Mucosa of rectum (tissue), 2 donors: ENCODE results near the gene FAM8A1.
"Not testable (repeated sequence)": the region's sequence is repeated elsewhere in the genome, so short reads cannot be mapped to it uniquely, and the experiment has no call there.

Experiments used
- H3K27ac ChIP-seq, 2 donors: one replicate each; pipeline ENCODE4 v1.7.0; 2013; ENCODE audit warnings: inconsistent platforms in 2 of 2, low read depth in 2 of 2, low read length in 2 of 2
- H3K27me3 ChIP-seq, 2 donors: one replicate each; pipeline ENCODE4 v1.7.0; 2013; ENCODE audit warnings: low read length in 2 of 2; ENCODE audit not compliant: control insufficient read depth in 2 of 2, insufficient read depth in 2 of 2
- H3K36me3 ChIP-seq, 2 donors: one replicate each; pipeline ENCODE4 v1.7.0; 2013; ENCODE audit warnings: low read length in 2 of 2; ENCODE audit not compliant: control insufficient read depth in 2 of 2, insufficient read depth in 2 of 2
- H3K4me1 ChIP-seq, 2 donors: one replicate each; pipeline ENCODE4 v1.7.0; 2013; ENCODE audit warnings: low read length in 2 of 2, mild to moderate bottlenecking in 1 of 2; ENCODE audit not compliant: control insufficient read depth in 2 of 2, insufficient read depth in 2 of 2
- H3K4me3 ChIP-seq, 2 donors: one replicate each; pipeline ENCODE4 v1.7.0; 2013; ENCODE audit warnings: low read length in 2 of 2
- H3K9ac ChIP-seq, 2 donors: one replicate each; pipeline ENCODE4 v1.7.0; 2013; ENCODE audit warnings: low read length in 2 of 2, low read depth in 1 of 2, mild to moderate bottlenecking in 1 of 2
- H3K9me3 ChIP-seq, 2 donors: one replicate each; pipeline ENCODE4 v1.7.0; 2013; ENCODE audit warnings: low read length in 2 of 2; ENCODE audit not compliant: control insufficient read depth in 2 of 2
- donor health status: healthy.
- donor health status: Normal muscosa, but diverticular disease.

FAM8A1 gene

DNA sequence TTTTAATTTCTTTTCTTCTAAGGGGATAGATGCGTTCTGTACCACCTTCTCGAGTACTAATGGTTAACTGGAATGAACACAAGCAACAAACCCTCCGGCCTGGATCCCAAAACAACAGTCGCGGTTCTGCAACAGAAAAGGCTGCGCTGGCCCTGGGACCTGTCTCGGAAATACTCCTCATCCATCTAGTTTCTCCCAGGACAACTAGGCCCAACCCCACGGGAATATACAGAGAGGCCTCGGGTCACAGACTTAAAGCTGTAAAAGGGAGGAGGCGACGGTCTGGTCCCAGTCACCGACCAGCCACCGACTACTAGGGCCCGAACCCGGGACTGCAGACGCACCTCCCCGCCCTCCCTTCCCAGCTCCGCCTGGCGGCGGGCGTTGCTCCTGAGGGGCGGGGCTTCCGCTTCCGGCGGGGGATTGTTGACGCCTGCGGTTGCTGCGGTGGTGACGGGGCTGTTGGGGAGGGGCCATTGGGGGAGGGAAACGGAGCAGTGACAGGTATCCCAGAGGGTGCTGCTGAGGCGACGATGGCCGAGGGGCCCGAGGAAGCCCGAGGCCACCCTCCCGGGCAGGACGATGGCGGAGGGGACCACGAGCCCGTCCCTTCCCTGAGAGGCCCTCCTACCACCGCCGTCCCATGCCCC is at the start of gene FAM8A1:
Gene FAM8A1, plus strand, starts transcription at position 426 of the 650 bp plus-strand sequence. Its CDS starts 108 bp downstream, at position 534.
- Histone ChIP-seq H3K4me1 (peaks cover 14 to 18% of the 10 kb centered on the region in 2 donors), H3K4me3 (peak within 1 kb of the TSS; percentile 94 to 96), H3K9ac (peak within 1 kb of the TSS; percentile 90 to 97), H3K27me3 (no peaks in the 10 kb centered on the region), H3K36me3 (peaks cover 10 to 11% of the 10 kb centered on the region in 2 donors), H3K9me3 (no peaks in the 10 kb centered on the region), H3K27ac (peak within 1 kb of the TSS; percentile 93 to 94)

GRCh38 chr6:17551383-17551958 is 48.6 kb upstream of the FAM8A1 start:
- no peaks in the 10 kb centered on the region for H3K4me1 ChIP-seq
- no peaks in the 10 kb centered on the region for H3K36me3 ChIP-seq
- no peak overlapping the region for H3K9ac ChIP-seq
- no peak overlapping the region for H3K4me3 ChIP-seq
- H3K27me3 ChIP-seq = no peaks in the 10 kb centered on the region
- H3K27ac ChIP-seq = no peak overlapping the region
- H3K9me3 ChIP-seq = no peaks in the 10 kb centered on the region

DNA sequence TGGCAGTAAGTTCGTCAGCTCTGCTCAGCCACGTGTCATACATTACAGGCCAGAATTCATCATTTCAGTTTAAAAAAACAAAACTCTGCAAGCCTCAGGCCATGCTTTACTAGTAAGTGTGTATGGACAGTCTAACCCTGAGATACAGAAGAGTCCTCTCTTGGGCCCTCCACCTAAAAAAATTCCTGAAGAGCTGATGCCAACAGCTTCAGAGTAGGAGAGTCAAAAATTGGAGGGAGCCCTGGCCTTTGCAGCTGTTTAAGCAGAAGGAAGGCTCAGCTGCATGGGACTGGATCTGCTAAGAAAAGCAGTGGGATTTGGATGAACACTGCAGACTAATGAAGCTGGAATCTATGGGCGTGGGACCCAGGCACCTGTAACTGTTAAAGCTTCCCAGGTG is 47.2 kb upstream of the FAM8A1 start:
- H3K36me3 ChIP-seq = no peaks in the 10 kb centered on the region
- H3K9ac ChIP-seq = no peak overlapping the region
- H3K9me3 ChIP-seq = no peaks in the 10 kb centered on the region
- no peaks in the 10 kb centered on the region for H3K4me1 ChIP-seq
- no peak overlapping the region for H3K4me3 ChIP-seq
- no peak overlapping the region for H3K27ac ChIP-seq
- no peaks in the 10 kb centered on the region for H3K27me3 ChIP-seq

DNA sequence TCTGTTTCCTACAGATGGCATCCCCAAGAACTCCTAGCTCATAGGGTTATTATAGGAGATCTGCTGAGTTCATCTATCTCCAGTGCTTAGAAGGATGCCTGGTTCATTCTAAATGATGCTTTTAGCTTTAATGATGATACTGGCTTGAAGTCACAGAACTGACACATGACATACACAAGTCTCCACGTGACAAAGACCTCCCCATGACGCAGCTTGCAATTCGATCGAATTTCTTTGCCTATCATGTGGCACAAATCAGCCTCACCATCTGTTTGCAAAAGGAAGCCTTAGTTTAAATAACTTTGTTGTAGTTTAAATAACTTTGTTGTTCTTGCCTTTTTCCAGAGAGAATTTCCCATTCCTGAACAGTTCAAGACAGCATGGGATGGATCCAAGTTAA is 44.1 kb upstream of the FAM8A1 start:
- Histone ChIP-seq H3K9ac (no peak overlapping the region), H3K36me3 (no peaks in the 10 kb centered on the region), H3K27ac (no peak overlapping the region), H3K9me3 (no peaks in the 10 kb centered on the region), H3K4me1 (no peaks in the 10 kb centered on the region), H3K27me3 (no peaks in the 10 kb centered on the region), H3K4me3 (no peak overlapping the region)

DNA sequence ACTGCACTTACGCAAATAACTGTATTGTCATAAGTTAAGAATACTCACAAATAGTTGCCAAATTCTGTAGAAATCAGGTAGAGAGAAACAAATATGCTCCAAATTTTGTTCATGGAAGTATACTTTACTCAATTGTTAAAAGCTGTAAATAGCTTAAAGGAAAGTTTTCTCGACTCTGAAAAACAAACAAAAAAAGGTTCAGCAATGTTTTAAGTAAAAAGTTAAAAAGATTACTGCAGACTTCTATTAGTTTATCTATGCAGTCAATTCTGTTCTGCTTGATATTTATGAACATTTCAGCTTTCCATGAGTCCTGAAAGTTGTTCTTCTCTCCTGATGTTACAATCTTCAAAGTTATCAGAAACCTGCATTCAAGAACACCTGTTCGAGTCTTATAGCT is 37.5 kb upstream of the FAM8A1 start:
- Histone ChIP-seq H3K27me3 (no peaks in the 10 kb centered on the region), H3K4me1 (no peaks in the 10 kb centered on the region), H3K27ac (no peak overlapping the region), H3K4me3 (no peak overlapping the region), H3K36me3 (no peaks in the 10 kb centered on the region), H3K9ac (no peak overlapping the region), H3K9me3 (peaks cover 0 to 2% of the 10 kb centered on the region in 2 donors)

GRCh38 chr6:17565399-17565798 is 34.7 kb upstream of the FAM8A1 start:
- H3K27ac ChIP-seq = no peak overlapping the region
- H3K9me3 ChIP-seq = peaks cover 0 to 2% of the 10 kb centered on the region in 2 donors
- no peak overlapping the region for H3K4me3 ChIP-seq
- no peaks in the 10 kb centered on the region for H3K36me3 ChIP-seq
- no peak overlapping the region for H3K9ac ChIP-seq
- H3K4me1 ChIP-seq = no peaks in the 10 kb centered on the region
- H3K27me3 ChIP-seq = no peaks in the 10 kb centered on the region

DNA sequence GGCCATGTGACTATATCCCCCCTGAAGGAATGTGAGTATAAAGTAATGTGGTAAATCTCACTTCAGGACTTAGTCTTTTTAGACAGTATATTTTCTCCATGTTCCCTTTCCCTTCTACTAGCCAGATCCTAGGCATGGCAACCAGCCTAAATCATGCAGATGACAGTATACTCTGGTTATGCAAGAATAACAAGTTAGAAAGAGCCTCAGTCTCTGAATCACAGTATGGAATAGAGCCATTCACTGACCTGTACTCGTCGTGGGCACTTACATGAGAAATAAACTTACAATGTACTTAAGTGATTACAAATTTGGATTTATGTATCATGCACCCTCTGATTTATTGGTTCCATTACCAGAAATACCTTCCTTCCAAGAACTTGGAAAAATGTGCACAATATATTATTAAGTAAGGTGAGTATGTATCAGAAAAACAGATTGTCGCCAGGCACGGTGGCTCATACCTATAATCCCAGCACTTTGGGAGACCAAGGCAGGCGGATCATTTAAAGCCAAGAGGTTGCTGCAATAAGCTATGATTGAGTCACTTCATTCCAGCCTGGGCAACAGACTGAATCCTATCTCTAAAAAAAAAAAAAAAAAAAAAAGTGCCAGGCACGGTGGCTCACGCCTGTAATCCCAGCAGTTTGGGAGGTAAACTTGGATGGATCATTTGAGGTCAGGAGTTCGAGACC is 25.1 kb upstream of the FAM8A1 start:
- Histone ChIP-seq H3K9ac (no peak overlapping the region), H3K27ac (no peak overlapping the region), H3K27me3 (peaks cover 0 to 2% of the 10 kb centered on the region in 2 donors), H3K4me1 (no peaks in the 10 kb centered on the region), H3K9me3 (peaks cover 6 to 10% of the 10 kb centered on the region in 2 donors), H3K36me3 (no peaks in the 10 kb centered on the region), H3K4me3 (no peak overlapping the region)

DNA sequence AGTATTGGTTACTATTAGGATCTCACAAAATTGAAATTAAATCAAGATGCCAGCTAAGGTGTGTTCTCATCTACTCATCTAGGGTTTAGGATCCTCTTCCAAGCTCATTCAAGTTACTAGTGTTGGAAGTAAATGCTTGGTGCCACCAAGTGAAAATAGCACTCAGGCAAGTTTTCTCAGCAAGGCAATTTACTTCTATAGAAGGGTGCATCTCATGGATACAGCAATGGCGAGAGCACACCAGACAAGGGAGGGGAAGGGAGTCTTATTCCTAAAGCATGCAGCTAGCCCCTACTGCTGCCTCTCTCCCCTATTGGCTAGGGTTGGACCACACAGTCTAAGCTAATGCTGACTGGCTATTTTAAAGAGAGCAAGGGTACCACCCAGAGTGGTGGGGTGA is 23.0 kb upstream of the FAM8A1 start:
- H3K4me1 ChIP-seq = no peaks in the 10 kb centered on the region
- peaks cover 0 to 2% of the 10 kb centered on the region in 2 donors for H3K27me3 ChIP-seq
- no peak overlapping the region for H3K9ac ChIP-seq
- H3K9me3 ChIP-seq = peaks cover 6 to 10% of the 10 kb centered on the region in 2 donors
- no peak overlapping the region for H3K27ac ChIP-seq
- no peaks in the 10 kb centered on the region for H3K36me3 ChIP-seq
- H3K4me3 ChIP-seq = no peak overlapping the region

- peaks cover 6 to 8% of the 10 kb centered on the region in 2 donors for H3K9me3 ChIP-seq
- no peaks in the 10 kb centered on the region for H3K36me3 ChIP-seq
- no peaks in the 10 kb centered on the region for H3K27me3 ChIP-seq
- H3K4me3 ChIP-seq = peak overlapping the region; percentile 41 to 46
- H3K27ac ChIP-seq = no peak overlapping the region
- H3K4me1 ChIP-seq = peaks cover 3 to 5% of the 10 kb centered on the region in 2 donors
- peak overlapping the region in 1 of 2 donors; percentile 48 for H3K9ac ChIP-seq
Measured at GRCh38 chr6:17580518-17581048, 19.5 kb upstream of the FAM8A1 start.

DNA sequence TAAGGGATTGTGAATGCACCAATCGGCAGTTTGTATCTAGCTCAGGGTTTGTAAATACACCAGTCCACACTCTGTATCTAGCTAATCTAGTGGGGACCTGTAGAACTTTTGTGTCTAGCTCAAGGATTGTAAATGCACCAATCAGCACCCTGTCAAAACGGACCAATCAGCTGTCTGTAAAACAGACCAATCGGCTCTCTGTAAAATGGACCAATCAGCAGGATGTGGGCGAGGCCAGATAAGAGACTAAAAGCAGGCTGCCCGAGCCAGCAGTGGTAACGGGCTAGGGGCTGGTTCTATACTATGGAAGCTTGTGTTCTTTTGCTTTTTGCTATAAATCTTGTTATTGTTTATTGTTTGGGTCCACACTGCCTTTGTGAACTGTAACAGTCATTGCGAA is 18.8 kb upstream of the FAM8A1 start:
- H3K27ac ChIP-seq, H3K36me3 ChIP-seq, H3K9ac ChIP-seq, H3K27me3 ChIP-seq, H3K4me3 ChIP-seq, H3K4me1 ChIP-seq, H3K9me3 ChIP-seq: not testable (repeated sequence)
